ENCODE data around the gene ADTRP.

DNA sequence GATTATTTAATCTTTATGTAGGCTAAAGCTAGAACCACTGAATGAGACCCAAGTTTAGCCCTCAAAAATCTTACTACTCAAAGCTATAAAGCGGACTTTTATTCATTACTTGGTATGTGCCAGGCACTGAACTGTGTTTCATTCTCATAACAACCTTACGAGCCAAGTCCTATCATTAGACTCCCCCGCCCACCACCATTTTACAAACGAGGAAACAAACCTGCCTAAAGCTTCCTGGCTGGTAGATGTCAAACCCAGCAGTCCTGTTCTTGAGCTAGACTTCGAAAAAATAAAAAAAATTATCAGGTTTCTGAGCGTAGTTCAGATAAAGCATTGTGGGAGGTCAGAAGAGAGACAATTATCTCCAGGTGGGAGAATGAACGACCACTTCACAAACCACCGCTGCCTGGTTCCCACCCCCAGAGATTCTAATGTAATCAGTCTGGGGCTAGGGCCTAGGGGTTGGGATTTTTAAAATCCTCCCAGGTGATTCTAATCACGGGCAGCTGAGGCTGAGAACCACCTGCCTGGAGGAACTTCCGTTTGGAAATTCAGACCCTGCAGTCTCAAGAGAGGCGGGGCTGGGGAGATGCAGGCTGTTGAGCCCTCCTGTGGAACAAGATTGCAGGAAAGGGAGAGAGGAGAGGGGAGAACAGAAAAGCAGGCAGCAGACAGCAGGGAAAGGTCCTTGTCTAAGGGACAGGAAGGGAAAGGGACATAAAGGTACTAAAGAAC is 8.6 kb downstream of the ADTRP start:
- TF ChIP-seq POLR2AphosphoS5 (IDR thresholded peaks at IDR 0.05) = no peak
- no peak for TF ChIP-seq CTCF (IDR thresholded peaks at IDR 0.05)
